H9 (cell line): ENCODE measurements around the gene PLEKHO2. TPM values are rescaled to one million over a fixed set of nuclear protein-coding genes. Genes with fewer than 3 reads are reported as not detected.

Experiments used
- DNase-seq: peaks from one replicate; pipeline ENCODE4 v3.0.0-alpha.2; 2017
- H2AFZ ChIP-seq: one replicate; pipeline ENCODE4 v1.6.1; 2013; ENCODE audit warnings: mild to moderate bottlenecking, low read length, control low read depth, moderate library complexity
- H2AK5ac ChIP-seq: 2 replicates; pipeline ENCODE4 v1.6.1; 2013; ENCODE audit warnings: low read length, control low read depth, mixed read lengths; ENCODE audit not compliant: insufficient read length
- H2BK120ac ChIP-seq: one replicate; pipeline ENCODE4 v1.6.1; 2013; ENCODE audit warnings: low read depth, mild to moderate bottlenecking, low read length, control low read depth, inconsistent platforms; ENCODE audit not compliant: poor library complexity, severe bottlenecking
- H2BK12ac ChIP-seq: 2 replicates; pipeline ENCODE4 v1.6.1; 2013; ENCODE audit warnings: low read length, control low read depth, mixed read lengths, low read depth; ENCODE audit not compliant: insufficient read length
- H2BK15ac ChIP-seq: 2 replicates; pipeline ENCODE4 v1.6.1; 2013; ENCODE audit warnings: low read depth, low read length, control low read depth
- H2BK20ac ChIP-seq: one replicate; pipeline ENCODE4 v1.6.1; 2013; ENCODE audit warnings: low read depth, mild to moderate bottlenecking, low read length, control low read depth, inconsistent platforms; ENCODE audit not compliant: poor library complexity, severe bottlenecking
- H2BK5ac ChIP-seq: 2 replicates; pipeline ENCODE4 v1.6.1; 2013; ENCODE audit warnings: low read length, control low read depth, mixed read lengths; ENCODE audit not compliant: insufficient read length
- H3K14ac ChIP-seq: 2 replicates; pipeline ENCODE4 v1.6.1; 2013; ENCODE audit warnings: low read length, control low read depth; ENCODE audit not compliant: insufficient read depth
- H3K18ac ChIP-seq: 2 replicates; pipeline ENCODE4 v1.6.1; 2013; ENCODE audit warnings: low read depth, mild to moderate bottlenecking, mixed read lengths, low read length, control low read depth; ENCODE audit not compliant: insufficient read length
- H3K23ac ChIP-seq: 2 replicates; pipeline ENCODE4 v1.6.1; 2013; ENCODE audit warnings: low read length, control low read depth, mixed read lengths, low read depth; ENCODE audit not compliant: insufficient read length
- H3K23me2 ChIP-seq: 2 replicates; pipeline ENCODE4 v1.6.1; 2013; ENCODE audit warnings: low read depth, mild to moderate bottlenecking, mixed read lengths, low read length, control low read depth; ENCODE audit not compliant: insufficient read length, poor library complexity, severe bottlenecking
- H3K27ac ChIP-seq: 2 replicates; pipeline ENCODE4 v1.5.1; 2013; ENCODE audit warnings: low read length, control low read depth, mixed read lengths, low read depth; ENCODE audit not compliant: insufficient read length
- H3K27me3 ChIP-seq: 2 replicates; pipeline ENCODE4 v1.6.1; 2013; ENCODE audit warnings: low read length, control low read depth, inconsistent platforms; ENCODE audit not compliant: insufficient read depth
- H3K4ac ChIP-seq: 2 replicates; pipeline ENCODE4 v1.6.1; 2013; ENCODE audit warnings: low read depth, mild to moderate bottlenecking, control low read depth, inconsistent platforms, low read length, moderate library complexity
- H3K4me1 ChIP-seq: 2 replicates; pipeline ENCODE4 v1.6.1; 2013; ENCODE audit warnings: low read length, control low read depth, inconsistent platforms; ENCODE audit not compliant: insufficient read depth
- H3K4me2 ChIP-seq: 2 replicates; pipeline ENCODE4 v1.6.1; 2013; ENCODE audit warnings: low read length, control low read depth, mixed read lengths; ENCODE audit not compliant: insufficient read length, insufficient read depth
- H3K56ac ChIP-seq: 2 replicates; pipeline ENCODE4 v1.6.1; 2013; ENCODE audit warnings: low read depth, mild to moderate bottlenecking, mixed read lengths, low read length, control low read depth; ENCODE audit not compliant: insufficient read length
- H3K79me1 ChIP-seq: 2 replicates; pipeline ENCODE4 v1.6.1; 2013; ENCODE audit warnings: low read depth, mild to moderate bottlenecking, moderate library complexity, low read length, control low read depth, inconsistent platforms; ENCODE audit not compliant: insufficient read depth, poor library complexity, severe bottlenecking
- H3K79me2 ChIP-seq: 2 replicates; pipeline ENCODE4 v1.6.1; 2013; ENCODE audit warnings: low read length, control low read depth, inconsistent platforms; ENCODE audit not compliant: insufficient read depth
- H3K9ac ChIP-seq: 2 replicates; pipeline ENCODE4 v1.6.1; 2013; ENCODE audit warnings: low read length, control low read depth, mixed read lengths; ENCODE audit not compliant: insufficient read length; ENCODE audit errors: extremely low read depth
- H3K9me3 ChIP-seq: one replicate; pipeline ENCODE4 v1.6.1; 2013; ENCODE audit warnings: low read depth, low read length, inconsistent platforms; ENCODE audit not compliant: control insufficient read depth
- H3T11ph ChIP-seq: one replicate; pipeline ENCODE4 v1.6.1; 2013; ENCODE audit warnings: mild to moderate bottlenecking, low read length, control low read depth, inconsistent platforms
- H4K20me1 ChIP-seq: one replicate; pipeline ENCODE4 v1.6.1; 2013; ENCODE audit not compliant: control insufficient read depth, insufficient read length, insufficient read depth
- H4K5ac ChIP-seq: 2 replicates; pipeline ENCODE4 v1.6.1; 2013; ENCODE audit warnings: low read depth, mild to moderate bottlenecking, mixed read lengths, low read length, control low read depth; ENCODE audit not compliant: insufficient read length
- H4K8ac ChIP-seq: replicated peaks from 2 replicates; pipeline ENCODE4 v1.6.1; 2013; ENCODE audit warnings: low read length, control low read depth, mixed read lengths, low read depth; ENCODE audit not compliant: insufficient read length
- H4K91ac ChIP-seq: 2 replicates; pipeline ENCODE4 v1.6.1; 2013; ENCODE audit warnings: low read depth, mild to moderate bottlenecking, moderate library complexity, mixed read lengths, low read length, control low read depth; ENCODE audit not compliant: insufficient read length
- H3K27ac Mint-ChIP-seq, 3 experiments: 2 replicates in 2 of 3; 3 replicates in 1 of 3; pipeline ENCODE4 v1.8.0; 2020 to 2021; ENCODE audit warnings: mixed read lengths in 3 of 3, mild to moderate bottlenecking in 1 of 3, moderate library complexity in 1 of 3
- H3K27me3 Mint-ChIP-seq: 2 replicates; pipeline ENCODE4 v1.8.0; 2021; ENCODE audit warnings: low read depth, mild to moderate bottlenecking, moderate library complexity, mixed read lengths
- H3K36me3 Mint-ChIP-seq, 3 experiments: 2 replicates in 2 of 3; 3 replicates in 1 of 3; pipeline ENCODE4 v1.8.0; 2020 to 2021; ENCODE audit warnings: low read depth in 3 of 3, mixed read lengths in 3 of 3; ENCODE audit not compliant: insufficient read depth in 1 of 3
- H3K4me1 Mint-ChIP-seq, 2 experiments: 2 replicates each; pipeline ENCODE4 v1.8.0; 2020; ENCODE audit warnings: mixed read lengths in 2 of 2
- H3K4me3 Mint-ChIP-seq, 2 experiments: 2 replicates in 1 of 2; 3 replicates in 1 of 2; pipeline ENCODE4 v1.8.0; 2020 to 2021; ENCODE audit warnings: mild to moderate bottlenecking in 2 of 2, mixed read lengths in 2 of 2, moderate library complexity in 1 of 2
- H3K9me3 Mint-ChIP-seq, 2 experiments: 2 replicates in 1 of 2; 3 replicates in 1 of 2; pipeline ENCODE4 v1.8.0; 2020; ENCODE audit warnings: mild to moderate bottlenecking in 2 of 2, mixed read lengths in 2 of 2, moderate library complexity in 1 of 2
- WGBS: extraction: QIAGEN DNeasy Blood & Tissue Kit; methylation state at CpG from one replicate; pipeline ENCODE4 v1.1.7; 2013; ENCODE audit warnings: missing lambda C conversion rate, low lambda C conversion rate, mixed read lengths; ENCODE audit not compliant: insufficient read length; ENCODE audit errors: extremely low coverage; 5-methylcytosine and 5-hydroxymethylcytosine counted together
- total RNA-seq: library from RNA; stranded (reverse); gene quantifications from 2 replicates; pipeline ENCODE4 v1.2.1, GENCODE V29; 2021
- TF ChIP-seq, protein P1 (sequence below): fragments of 200-600 bp; sonication (generic); conservative IDR thresholded peaks from 3 replicates; pipeline ENCODE4 v1.8.0; 2021; ENCODE audit warnings: antibody characterized with exemption, mild to moderate bottlenecking

Gene PLEKHO2
- total RNA-seq, 1 experiment from 2014 or later: 18.1 TPM

DNA sequence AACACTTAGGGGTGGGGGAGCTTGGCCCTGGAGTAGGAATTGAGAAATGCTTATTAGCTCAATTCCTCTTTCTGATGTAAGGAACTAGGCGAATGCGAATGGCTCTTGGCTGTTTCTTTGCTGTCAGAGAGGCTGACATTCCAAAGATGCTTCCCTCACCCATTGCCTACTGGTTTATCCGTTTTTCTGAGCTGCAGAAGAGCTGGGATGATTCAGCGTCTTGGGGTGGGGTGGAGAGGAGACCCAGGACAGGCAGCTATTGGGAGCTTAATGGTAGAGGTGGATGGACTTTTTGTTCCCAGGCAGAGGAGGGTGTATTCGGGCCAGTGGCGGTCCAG lies 9.8 kb downstream of the PLEKHO2 start:
- H4K20me1 ChIP-seq: peaks cover 2% of the 10 kb centered on the region
- peak; percentile 43 for DNase-seq
- peak overlapping the region in 2 of 3 experiments; percentile 8 to 27; a peak in 2 of 7 replicates for H3K27ac Mint-ChIP-seq
- no peaks in the 10 kb centered on the region; the same call in 1 of the 2 replicates for H3K79me2 ChIP-seq
- peaks cover 31 to 38% of the 10 kb centered on the region in 2 experiments for H3K4me1 Mint-ChIP-seq
- H3K9me3 ChIP-seq: no peaks in the 10 kb centered on the region
- no peaks in the 10 kb centered on the region for H3K27me3 ChIP-seq
- H4K8ac ChIP-seq: no peak overlapping the region
- no peak overlapping the region for H3K23ac ChIP-seq
- no peaks in the 10 kb centered on the region for H3K9me3 Mint-ChIP-seq
- no peaks in the 10 kb centered on the region for H3K27me3 Mint-ChIP-seq
- no peak overlapping the region for H3K18ac ChIP-seq
- no peak overlapping the region for H2BK12ac ChIP-seq
- peaks cover 7% of the 10 kb centered on the region for H3K4me1 ChIP-seq
- no peak overlapping the region for H2BK120ac ChIP-seq
- H2BK20ac ChIP-seq: no peak overlapping the region
- no peak overlapping the region for H3T11ph ChIP-seq
- TF ChIP-seq, protein P1, sequence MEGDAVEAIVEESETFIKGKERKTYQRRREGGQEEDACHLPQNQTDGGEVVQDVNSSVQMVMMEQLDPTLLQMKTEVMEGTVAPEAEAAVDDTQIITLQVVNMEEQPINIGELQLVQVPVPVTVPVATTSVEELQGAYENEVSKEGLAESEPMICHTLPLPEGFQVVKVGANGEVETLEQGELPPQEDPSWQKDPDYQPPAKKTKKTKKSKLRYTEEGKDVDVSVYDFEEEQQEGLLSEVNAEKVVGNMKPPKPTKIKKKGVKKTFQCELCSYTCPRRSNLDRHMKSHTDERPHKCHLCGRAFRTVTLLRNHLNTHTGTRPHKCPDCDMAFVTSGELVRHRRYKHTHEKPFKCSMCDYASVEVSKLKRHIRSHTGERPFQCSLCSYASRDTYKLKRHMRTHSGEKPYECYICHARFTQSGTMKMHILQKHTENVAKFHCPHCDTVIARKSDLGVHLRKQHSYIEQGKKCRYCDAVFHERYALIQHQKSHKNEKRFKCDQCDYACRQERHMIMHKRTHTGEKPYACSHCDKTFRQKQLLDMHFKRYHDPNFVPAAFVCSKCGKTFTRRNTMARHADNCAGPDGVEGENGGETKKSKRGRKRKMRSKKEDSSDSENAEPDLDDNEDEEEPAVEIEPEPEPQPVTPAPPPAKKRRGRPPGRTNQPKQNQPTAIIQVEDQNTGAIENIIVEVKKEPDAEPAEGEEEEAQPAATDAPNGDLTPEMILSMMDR: no peak
- no peak overlapping the region for H2AK5ac ChIP-seq
- no peak overlapping the region for H3K4ac ChIP-seq
- no peak overlapping the region for H3K27ac ChIP-seq
- H4K91ac ChIP-seq: no peak overlapping the region
- H3K56ac ChIP-seq: no peak overlapping the region
- H3K79me1 ChIP-seq: no peaks in the 10 kb centered on the region
- no peak overlapping the region for H3K9ac ChIP-seq
- no peak overlapping the region for H3K4me3 Mint-ChIP-seq
- H4K5ac ChIP-seq: no peak overlapping the region
- no peak overlapping the region for H2BK5ac ChIP-seq
- H3K36me3 Mint-ChIP-seq: peaks cover 30 to 63% (median 50%) of the 10 kb centered on the region in 3 experiments; a peak in 6 of 7 replicates
- no peak overlapping the region for H2BK15ac ChIP-seq
- H3K23me2 ChIP-seq: no peaks in the 10 kb centered on the region
- no peak overlapping the region for H3K4me2 ChIP-seq
- no CpG with 5 or more reads among the region's 6 CpGs for WGBS
- H2AFZ ChIP-seq: no peak overlapping the region
- no peak overlapping the region for H3K14ac ChIP-seq
